Ovary (tissue), 9 donors: ENCODE data around the gene POM121. TPM values are rescaled to one million over a fixed set of nuclear protein-coding genes. Genes with fewer than 3 reads are reported as not detected.
"Not testable (repeated sequence)": the region's sequence is repeated elsewhere in the genome, so short reads cannot be mapped to it uniquely, and the experiment has no call there.

ENCODE experiments used
- DNase-seq, 5 donors: peaks; one replicate each; pipeline ENCODE4 v3.0.0-alpha.2; 2019 to 2020
- H3K27ac ChIP-seq, 2 donors: fragments of 200-600 bp; one replicate each; pipeline versions ENCODE4 v1.5.1 to v1.8.0; 2019 to 2022
- H3K27me3 ChIP-seq: fragments of 200-600 bp; one replicate; pipeline ENCODE4 v1.8.0; 2022
- H3K36me3 ChIP-seq: fragments of 200-600 bp; sonication (generic); one replicate; pipeline ENCODE4 v1.5.1; 2019
- H3K4me1 ChIP-seq: one replicate; pipeline ENCODE4 v1.8.1; 2013; ENCODE audit warnings: mild to moderate bottlenecking, moderate library complexity; ENCODE audit not compliant: insufficient read depth
- H3K4me3 ChIP-seq: fragments of 200-600 bp; sonication (generic); one replicate; pipeline ENCODE4 v1.5.1; 2017
- H3K9me3 ChIP-seq, 2 donors: fragments of 200-600 bp in 1 of 2; sonication (generic) in 1 of 2; one replicate each; pipeline versions ENCODE4 v1.5.1 to v1.8.1; 2013 to 2019; ENCODE audit warnings: mild to moderate bottlenecking in 1 of 2, moderate library complexity in 1 of 2
- EP300 ChIP-seq: sonication (generic); formaldehyde crosslinking; IDR thresholded peaks from one replicate; pipeline ENCODE4 v1.6.1; 2017; ENCODE audit warnings: antibody characterized with exemption
- POLR2A ChIP-seq: fragments of 450-650 bp; IDR thresholded peaks from one replicate; pipeline ENCODE4 v1.6.1; 2017; ENCODE audit warnings: antibody characterized with exemption, mild to moderate bottlenecking, moderate library complexity
- WGBS, 3 donors: extraction: QIAGEN DNeasy Blood & Tissue Kit in 1 of 3; methylation state at CpG; one replicate each; pipeline versions ENCODE4 v1.1.5 to v1.1.7; 2013 to 2017; 5-methylcytosine and 5-hydroxymethylcytosine counted together
- intact Hi-C, 4 donors: fragments of 100-400 bp; cut with DNase I; formaldehyde crosslinking; loops; one replicate each; pipeline versions ENCODE4 v1.11.0 to v1.15.1; 2022 to 2023
- polyA plus RNA-seq, 2 donors: library from polyadenylated mRNA; stranded (reverse); fragments of 200-250 nt in 1 of 2; fragments of 350-450 nt in 1 of 2; fragmentation: Illumina TruSeq in 1 of 2; extraction: RNeasy Lipid Tissue Mini Kit (QIAGEN cat#74804) in 1 of 2; gene quantifications; one replicate each; pipeline ENCODE4 v1.2.3, GENCODE V29; 2013 to 2014
- total RNA-seq, 7 donors: library from RNA; depleted of rRNA in 2 of 7; stranded (reverse); fragments of >200 nt in 2 of 7; fragmentation: NEBNext Ultra II Directional in 3 of 7; extraction: Animal tissue kit (Norgen Biotek cat#: 25700) in 3 of 7; gene quantifications; one replicate each; pipeline versions ENCODE4 v1.1.0 to v1.2.4, GENCODE V29; 2016 to 2023
- TF ChIP-seq, protein P1 (sequence below), 3 donors: fragments of 450-650 bp in 2 of 3; fragments of 200-600 bp in 1 of 3; IDR thresholded peaks; one replicate each; pipeline versions ENCODE4 v1.5.1 to v1.8.0; 2016 to 2022; ENCODE audit warnings: antibody characterized with exemption in 3 of 3, mild to moderate bottlenecking in 1 of 3
- donor health status: DM: no; HTN: no; CAD: no; lungs with moderate emphysema.
- donor health status: DM: no; HTN: no; CAD: no.
- donor health status: Bipolar disorder and iron deficiency.
- donor health status: DM: yes; HTN: yes; CAD: no.
- donor health status: DM: no; HTN: no; CAD: no.
- donor health status: DM: yes; HTN: yes; CAD: no.

POM121 gene
- total and polyA plus RNA-seq, 9 donors, result 10.3 to 41.4 (median 34.4) TPM

DNA sequence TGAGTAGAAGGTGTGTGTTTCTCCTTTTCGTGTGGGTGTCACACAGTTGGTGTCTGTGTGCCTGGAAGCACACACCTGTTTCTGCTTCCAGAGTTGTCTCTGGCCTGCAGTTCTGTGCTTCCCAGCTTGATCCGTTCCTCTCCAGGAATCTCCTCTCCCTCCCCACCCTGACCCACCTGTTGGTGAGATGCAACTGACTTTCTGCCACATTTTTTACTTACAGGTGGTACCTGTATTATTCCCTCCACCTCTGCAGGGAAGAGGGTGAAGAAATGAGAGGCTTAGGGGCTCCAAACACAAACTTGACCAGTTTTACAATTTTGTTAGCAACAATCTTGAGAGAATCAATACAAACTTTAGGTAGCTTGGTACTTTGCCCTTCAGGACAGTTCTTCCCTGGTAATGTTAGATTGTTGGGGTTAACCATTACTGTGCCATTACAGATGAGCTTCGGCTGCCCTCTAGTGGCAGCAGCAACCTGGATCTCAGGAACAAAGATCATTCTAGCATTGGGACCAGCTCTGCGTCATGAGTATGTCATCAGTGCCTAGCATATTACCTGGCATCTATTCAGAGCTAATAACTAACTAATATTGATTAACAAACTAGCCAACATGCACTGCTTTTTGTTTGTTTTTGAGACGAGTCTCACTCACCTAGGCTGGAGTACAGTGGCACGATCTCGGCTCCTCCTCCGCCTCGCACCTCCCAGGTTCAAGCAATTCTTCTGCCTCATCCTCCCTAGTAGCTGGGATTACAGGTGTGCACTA lies 10.0 kb upstream of the POM121 start:
- TF ChIP-seq, protein P1, sequence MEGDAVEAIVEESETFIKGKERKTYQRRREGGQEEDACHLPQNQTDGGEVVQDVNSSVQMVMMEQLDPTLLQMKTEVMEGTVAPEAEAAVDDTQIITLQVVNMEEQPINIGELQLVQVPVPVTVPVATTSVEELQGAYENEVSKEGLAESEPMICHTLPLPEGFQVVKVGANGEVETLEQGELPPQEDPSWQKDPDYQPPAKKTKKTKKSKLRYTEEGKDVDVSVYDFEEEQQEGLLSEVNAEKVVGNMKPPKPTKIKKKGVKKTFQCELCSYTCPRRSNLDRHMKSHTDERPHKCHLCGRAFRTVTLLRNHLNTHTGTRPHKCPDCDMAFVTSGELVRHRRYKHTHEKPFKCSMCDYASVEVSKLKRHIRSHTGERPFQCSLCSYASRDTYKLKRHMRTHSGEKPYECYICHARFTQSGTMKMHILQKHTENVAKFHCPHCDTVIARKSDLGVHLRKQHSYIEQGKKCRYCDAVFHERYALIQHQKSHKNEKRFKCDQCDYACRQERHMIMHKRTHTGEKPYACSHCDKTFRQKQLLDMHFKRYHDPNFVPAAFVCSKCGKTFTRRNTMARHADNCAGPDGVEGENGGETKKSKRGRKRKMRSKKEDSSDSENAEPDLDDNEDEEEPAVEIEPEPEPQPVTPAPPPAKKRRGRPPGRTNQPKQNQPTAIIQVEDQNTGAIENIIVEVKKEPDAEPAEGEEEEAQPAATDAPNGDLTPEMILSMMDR (IDR thresholded peaks at IDR 0.05), result peak in 2 of 3 donors; percentile 29 to 40
- DNase-seq, result peak; percentile 18 to 67 (median 48)

DNA sequence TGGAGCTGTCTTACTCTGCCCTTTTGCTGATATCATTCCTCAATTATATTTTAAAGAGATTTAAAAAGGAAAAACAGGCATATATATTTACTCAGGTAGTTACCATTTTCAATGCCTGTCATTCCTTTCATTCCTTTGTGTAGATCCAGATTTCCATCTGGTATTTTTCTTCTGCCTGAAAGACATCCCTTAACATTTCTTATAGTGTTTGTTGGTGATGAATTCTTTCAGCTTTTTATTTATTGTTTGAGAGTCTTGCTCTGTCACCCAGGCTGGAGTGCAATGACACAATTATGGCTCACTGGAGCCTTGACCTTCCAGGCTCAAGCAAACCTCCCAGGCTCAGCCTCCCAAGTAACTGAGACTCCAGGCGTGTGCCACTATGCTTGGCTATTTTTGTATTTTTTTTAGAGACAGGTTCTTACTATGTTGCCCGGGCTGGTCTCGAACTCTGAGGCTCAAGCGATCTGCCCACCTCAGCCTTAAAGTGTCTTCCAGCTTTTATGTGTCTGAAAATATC lies 5.6 kb upstream of the POM121 start:
- no peak overlapping the region for H3K27ac ChIP-seq
- no peaks in the 10 kb centered on the region for H3K27me3 ChIP-seq
- no peaks in the 10 kb centered on the region for H3K9me3 ChIP-seq
- DNase-seq, result no peak
- H3K4me1 ChIP-seq, result peaks cover 1% of the 10 kb centered on the region
- no peak overlapping the region for H3K4me3 ChIP-seq
- intact Hi-C loops, result no loop called here
- no peaks in the 10 kb centered on the region for H3K36me3 ChIP-seq
- no peak for TF ChIP-seq POLR2A
- TF ChIP-seq EP300, result no peak
- TF ChIP-seq, protein P1 (IDR thresholded peaks at IDR 0.05), result no peak
- WGBS, 3 donors, result 79 to 87% (median 82%) methylated on average over 4 of the region's 4 CpGs

More for the DNA sequence above, 10.0 kb upstream of the POM121 start:
- H3K27ac ChIP-seq, H3K36me3 ChIP-seq, H3K9me3 ChIP-seq, H3K4me1 ChIP-seq, H3K27me3 ChIP-seq, H3K4me3 ChIP-seq, intact Hi-C loops: not testable (repeated sequence)
- 63 to 66% (median 64%) methylated on average over 9 of the region's 9 CpGs for WGBS, 3 donors

DNA sequence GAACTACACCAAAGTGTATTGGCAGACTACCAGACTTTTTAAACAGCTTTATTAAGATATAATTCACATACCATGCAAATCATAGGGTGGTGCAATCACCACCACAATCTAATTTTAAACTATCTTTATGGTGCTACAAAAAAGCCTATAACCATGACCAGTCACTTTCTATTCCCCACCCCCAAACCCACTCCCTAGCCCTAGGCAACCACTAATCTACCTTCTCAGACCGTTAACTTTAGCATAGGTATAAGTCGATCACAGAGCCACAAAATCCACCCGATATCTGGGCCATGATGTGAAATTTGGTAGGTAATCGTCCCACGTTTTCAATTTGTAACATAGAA lies 536 bp upstream of the POM121 start:
- H3K4me1 ChIP-seq, result peaks cover 7% of the 10 kb centered on the region
- 0% methylated on average over 5 of the region's 5 CpGs for WGBS, 3 donors
- intact Hi-C loops, result no loop called here

DNA sequence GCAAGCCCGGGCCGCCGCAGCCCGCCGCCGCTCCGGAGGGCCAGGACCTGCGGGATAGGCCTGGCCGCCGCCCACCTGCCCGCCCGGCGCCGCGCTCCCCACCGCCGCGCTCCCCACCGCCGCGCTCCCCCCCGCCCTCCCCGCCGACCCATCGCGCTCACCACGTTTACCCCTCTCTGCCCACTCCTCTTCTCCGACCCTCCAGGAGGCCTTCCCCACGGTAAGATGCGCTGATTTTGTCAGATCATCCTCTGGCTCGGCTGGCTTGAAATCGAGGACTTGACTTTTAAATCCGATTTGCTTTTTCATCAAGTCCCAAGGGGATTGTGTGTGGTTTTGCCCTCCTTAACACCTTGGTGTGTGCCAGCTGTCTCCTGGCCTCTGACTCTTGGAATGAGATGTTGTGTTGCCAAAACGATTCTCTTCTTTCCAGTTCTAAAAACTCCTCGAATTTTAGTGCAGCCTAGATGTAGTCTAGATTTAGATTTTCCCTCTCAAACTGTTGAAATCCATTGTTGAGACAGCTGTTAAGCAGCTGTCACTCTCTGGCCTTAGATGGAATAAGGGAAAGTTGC lies 738 bp downstream of the POM121 start:
- Histone ChIP-seq H3K4me1 (peaks cover 7% of the 10 kb centered on the region), H3K9me3 (no peaks in the 10 kb centered on the region), H3K27ac (peak overlapping the region; percentile 56 to 80), H3K27me3 (no peaks in the 10 kb centered on the region), H3K4me3 (peak overlapping the region; percentile 69), H3K36me3 (no peaks in the 10 kb centered on the region)
- TF ChIP-seq EP300 (no peak), POLR2A (no peak)
- TF ChIP-seq, protein P1 (IDR thresholded peaks at IDR 0.05), result no peak
- intact Hi-C loops, result no loop called here
- WGBS, 3 donors, result 0 to 1% (median 1%) methylated on average over 24 to 35 of the region's 35 CpGs
- no peak for DNase-seq

More for the DNA sequence above, 536 bp upstream of the POM121 start:
- Histone ChIP-seq H3K9me3 (no peaks in the 10 kb centered on the region), H3K4me3 (peak overlapping the region; percentile 69), H3K27ac (peak overlapping the region; percentile 56 to 80), H3K36me3 (no peaks in the 10 kb centered on the region), H3K27me3 (no peaks in the 10 kb centered on the region)
- DNase-seq, result no peak
- TF ChIP-seq EP300 (no peak), POLR2A (no peak)
- TF ChIP-seq, protein P1 (IDR thresholded peaks at IDR 0.05), result no peak

DNA sequence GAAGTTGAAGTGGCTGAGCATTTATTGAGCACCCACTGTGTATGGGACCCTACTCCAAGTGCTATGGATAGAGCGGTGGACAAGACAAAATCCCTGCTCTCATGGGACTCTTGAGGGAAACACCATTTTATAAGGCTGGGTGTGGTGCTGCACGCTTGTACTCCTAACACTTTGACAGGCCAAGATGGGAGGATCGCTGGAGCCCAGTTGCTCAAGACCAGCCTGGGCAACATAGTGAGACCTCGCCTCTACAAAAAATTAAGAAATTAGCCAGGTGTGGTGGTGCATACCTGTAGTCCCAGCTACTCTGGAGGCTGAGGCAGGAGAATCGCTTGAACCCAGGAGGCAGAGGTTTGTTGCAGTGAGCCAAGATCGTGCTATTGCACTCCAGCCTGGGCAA lies 2.9 kb downstream of the POM121 start:
- H3K36me3 ChIP-seq, H3K27ac ChIP-seq, H3K4me3 ChIP-seq, DNase-seq, H3K9me3 ChIP-seq, H3K4me1 ChIP-seq, H3K27me3 ChIP-seq, intact Hi-C loops: not testable (repeated sequence)
- 93 to 95% (median 93%) methylated on average over 6 of the region's 6 CpGs for WGBS, 3 donors

DNA sequence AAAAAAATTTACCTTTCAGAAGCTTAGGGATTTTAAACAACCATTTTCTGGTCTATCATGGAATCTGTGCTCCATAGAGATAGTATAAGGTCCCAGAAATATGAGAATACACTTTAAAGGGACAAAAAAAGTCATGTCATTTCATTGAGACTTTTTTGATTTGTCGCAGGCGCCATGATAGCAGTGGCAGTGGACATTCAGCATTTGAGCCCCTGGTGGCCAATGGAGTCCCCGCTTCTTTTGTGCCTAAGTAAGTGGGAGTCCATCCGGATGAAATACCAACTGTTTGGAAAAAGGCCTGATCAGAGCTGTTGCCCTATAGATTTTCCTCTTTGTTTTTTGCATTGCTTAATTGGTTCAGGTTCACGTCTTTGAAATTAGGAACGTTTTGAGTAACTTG lies 3.3 kb downstream of the POM121 start:
- H3K4me3 ChIP-seq, intact Hi-C loops, DNase-seq, H3K9me3 ChIP-seq, H3K27ac ChIP-seq, H3K4me1 ChIP-seq, H3K36me3 ChIP-seq, H3K27me3 ChIP-seq: not testable (repeated sequence)
- WGBS, 3 donors, result 85 to 90% (median 89%) methylated on average over 6 of the region's 6 CpGs

DNA sequence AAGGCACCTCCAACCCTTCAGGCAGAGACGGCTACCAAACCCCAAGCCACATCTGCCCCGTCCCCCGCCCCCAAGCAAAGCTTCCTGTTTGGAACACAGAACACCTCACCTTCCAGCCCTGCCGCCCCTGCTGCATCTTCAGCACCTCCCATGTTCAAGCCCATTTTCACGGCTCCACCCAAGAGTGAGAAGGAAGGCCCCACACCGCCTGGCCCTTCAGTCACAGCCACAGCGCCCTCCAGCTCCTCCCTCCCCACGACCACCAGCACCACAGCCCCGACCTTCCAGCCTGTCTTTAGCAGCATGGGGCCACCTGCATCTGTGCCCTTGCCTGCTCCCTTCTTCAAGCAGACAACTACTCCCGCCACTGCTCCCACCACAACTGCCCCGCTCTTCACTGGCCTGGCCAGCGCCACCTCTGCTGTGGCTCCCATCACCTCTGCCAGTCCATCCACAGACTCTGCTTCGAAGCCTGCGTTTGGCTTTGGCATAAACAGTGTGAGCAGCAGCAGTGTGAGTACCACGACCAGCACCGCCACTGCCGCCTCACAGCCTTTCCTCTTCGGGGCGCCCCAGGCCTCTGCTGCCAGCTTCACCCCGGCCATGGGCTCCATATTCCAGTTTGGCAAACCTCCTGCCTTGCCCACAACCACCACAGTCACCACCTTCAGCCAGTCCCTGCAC lies 17.3 kb downstream of the POM121 start:
- H3K4me1 ChIP-seq, H3K27ac ChIP-seq, DNase-seq, H3K9me3 ChIP-seq, H3K4me3 ChIP-seq, H3K36me3 ChIP-seq, intact Hi-C loops, H3K27me3 ChIP-seq: not testable (repeated sequence)
- 85 to 86% (median 85%) methylated on average over 5 to 6 of the region's 20 CpGs for WGBS, 3 donors
